A172 (cell line): ENCODE results near the gene FBP2. TPM values are rescaled to one million over a fixed set of nuclear protein-coding genes. Genes with fewer than 3 reads are reported as not detected.
"Not testable (repeated sequence)": the region's sequence is repeated elsewhere in the genome, so short reads cannot be mapped to it uniquely, and the experiment has no call there.

Source experiments
- DNase-seq: peaks from one replicate; pipeline ENCODE4 v3.0.0-alpha.2; 2015; ENCODE audit warnings: low spot score
- total RNA-seq: library from RNA; depleted of rRNA; stranded (reverse); fragments of >200 nt; shearing (Covaris generic); gene quantifications from 2 replicates; pipeline ENCODE4 v1.2.3, GENCODE V29; 2014

Gene FBP2
- total RNA-seq, 1 experiment from 2014 or later, result not detected

GRCh38 chr9:94564279-94564678 is 29.3 kb downstream of the FBP2 start:
- not testable (repeated sequence) for DNase-seq

GRCh38 chr9:94563548-94563947 is 30.1 kb downstream of the FBP2 start:
- no peak for DNase-seq

- no peak for DNase-seq
These were observed 33.4 kb downstream of the FBP2 start for GRCh38 chr9:94560237-94560636.

- DNase-seq, result no peak
These were observed 36.2 kb downstream of the FBP2 start for GRCh38 chr9:94557376-94557775.

GRCh38 chr9:94554439-94555331 is 38.9 kb downstream of the FBP2 start, which contains the start of gene PCAT7:
TSS of gene PCAT7 (plus strand) at chr9:94555083.
- DNase-seq, result peak; percentile 81

GRCh38 chr9:94554078-94554438 is 39.6 kb downstream of the FBP2 start:
- no peak for DNase-seq

- DNase-seq, result peak; percentile 11
These were observed 40.3 kb downstream of the FBP2 start for GRCh38 chr9:94553029-94553938.

GRCh38 chr9:94545940-94546339 is 47.7 kb downstream of the FBP2 start:
- no peak for DNase-seq

- DNase-seq, result not testable (repeated sequence)
These were observed 49.3 kb downstream of the FBP2 start for GRCh38 chr9:94544335-94544734.

- DNase-seq, result no peak
These were observed 54.7 kb downstream of the FBP2 start for GRCh38 chr9:94538908-94539307.

GRCh38 chr9:94534901-94535300 is 58.7 kb downstream of the FBP2 start:
- peak; percentile 25 for DNase-seq

GRCh38 chr9:94533601-94534000 is 60.0 kb downstream of the FBP2 start:
- no peak for DNase-seq

GRCh38 chr9:94533155-94533554 is 60.5 kb downstream of the FBP2 start:
- no peak for DNase-seq

- DNase-seq, result no peak
These were observed 64.7 kb downstream of the FBP2 start for GRCh38 chr9:94528886-94529285.

GRCh38 chr9:94526951-94527350 is 66.7 kb downstream of the FBP2 start:
- DNase-seq, result no peak

- no peak for DNase-seq
These were observed 67.4 kb downstream of the FBP2 start for GRCh38 chr9:94526271-94526670.

GRCh38 chr9:94525396-94526035 is 68.1 kb downstream of the FBP2 start:
- DNase-seq, result no peak

- no peak for DNase-seq
These were observed 76.4 kb downstream of the FBP2 start for GRCh38 chr9:94517254-94517653.

GRCh38 chr9:94514722-94515121 is 78.9 kb downstream of the FBP2 start:
- no peak for DNase-seq

- no peak for DNase-seq
These were observed 81.7 kb downstream of the FBP2 start for GRCh38 chr9:94511955-94512265.

- peak; percentile 43 for DNase-seq
These were observed 82.3 kb downstream of the FBP2 start for GRCh38 chr9:94511134-94511954.
